ENCODE measurements around the gene AGAP3. TPM values are rescaled to one million over a fixed set of nuclear protein-coding genes. Genes with fewer than 3 reads are reported as not detected.

Gene AGAP3
- total RNA-seq, 4 donors from 2014 or later: 28.2 to 174 (median 53.2) TPM

DNA sequence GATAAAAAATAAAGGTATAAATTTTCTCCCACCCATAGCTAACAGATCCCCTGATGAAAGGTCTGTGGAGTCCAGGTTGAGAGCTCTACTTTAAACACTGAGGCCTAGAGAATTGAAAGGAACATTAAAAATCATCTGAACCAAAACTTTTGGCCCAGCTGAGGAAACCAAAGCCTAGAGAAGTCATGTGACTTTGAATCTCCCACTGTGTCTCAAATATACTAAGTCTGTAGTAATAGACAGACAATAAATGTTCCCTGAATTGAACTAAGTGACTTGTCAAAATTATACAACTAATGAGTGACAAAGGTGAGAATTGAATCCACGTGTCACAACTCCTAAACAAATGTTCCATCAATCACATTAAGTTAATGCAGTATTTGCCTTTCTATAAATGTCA lies 75.5 kb downstream of the AGAP3 start:
- TF ChIP-seq CTCF (IDR thresholded peaks at IDR 0.05) (no peak), POLR2A (IDR thresholded peaks at IDR 0.05) (no peak)
- DNase-seq: no peak
- H3K27me3 ChIP-seq: peaks cover 0 to 23% of the 10 kb centered on the region in 2 donors

DNA sequence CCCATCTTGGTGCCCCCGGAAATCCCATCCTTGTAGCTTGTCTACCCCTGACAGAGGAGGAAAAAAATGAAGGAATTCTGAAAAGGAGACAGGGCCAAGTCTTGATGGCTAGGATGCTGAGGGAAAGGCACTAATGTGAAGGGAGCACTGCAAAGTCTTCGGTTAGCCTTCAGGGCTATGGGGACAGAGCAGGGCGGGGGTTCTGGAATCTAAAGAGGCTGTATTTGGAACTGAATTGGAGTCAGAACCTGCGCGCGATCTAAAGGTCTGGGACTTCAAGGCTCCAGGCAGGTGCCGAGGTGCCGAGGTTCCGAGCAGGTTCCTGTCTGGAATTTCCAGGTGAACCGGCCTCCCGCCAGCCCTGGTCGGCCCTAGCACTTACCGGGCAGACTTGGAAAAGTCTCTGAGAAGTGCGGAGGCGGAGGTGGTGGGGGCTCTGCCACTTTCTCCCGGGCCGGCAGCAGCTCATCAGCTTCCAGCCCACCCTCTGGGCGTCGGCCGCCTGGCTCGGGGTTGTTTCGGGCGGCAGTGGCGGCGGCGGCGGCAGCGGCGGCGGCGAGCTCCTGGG lies 80.4 kb downstream of the AGAP3 start:
- TF ChIP-seq CTCF (IDR thresholded peaks at IDR 0.05) (no peak), POLR2A (IDR thresholded peaks at IDR 0.05) (no peak)
- H3K4me3 ChIP-seq: peak overlapping the region in 1 of 2 donors; percentile 34
- no peaks in the 10 kb centered on the region for H3K36me3 ChIP-seq
- H3K27me3 ChIP-seq: peaks cover 7 to 24% of the 10 kb centered on the region in 2 donors
- intact Hi-C loops (cut with DNase I; ENCODE audit: low total_unique reads): no loop called here
- DNase-seq: no peak
- peaks cover 0 to 15% of the 10 kb centered on the region in 2 donors for H3K4me1 ChIP-seq
- H3K27ac ChIP-seq: no peak overlapping the region
- H3K9me3 ChIP-seq: no peaks in the 10 kb centered on the region

More for the DNA sequence above, 75.5 kb downstream of the AGAP3 start:
- Histone ChIP-seq H3K4me1 (peaks cover 0 to under 1% of the 10 kb centered on the region in 2 donors), H3K27ac (no peak overlapping the region), H3K4me3 (no peak overlapping the region), H3K9me3 (no peaks in the 10 kb centered on the region), H3K36me3 (no peaks in the 10 kb centered on the region)
- intact Hi-C loops (cut with DNase I; ENCODE audit: low total_unique reads): no loop called here

- Histone ChIP-seq H3K27me3 (peaks cover 7 to 24% of the 10 kb centered on the region in 2 donors), H3K4me3 (peak within 1 kb of the TSS in 1 of 2 donors; percentile 34), H3K9me3 (no peaks in the 10 kb centered on the region), H3K36me3 (no peaks in the 10 kb centered on the region), H3K27ac (no peak within 1 kb of the TSS), H3K4me1 (peaks cover 0 to 15% of the 10 kb centered on the region in 2 donors)
- peak in 2 of 4 experiments; percentile 17 to 18 for TF ChIP-seq CTCF (IDR thresholded peaks at IDR 0.05)
- no peak for TF ChIP-seq POLR2A (IDR thresholded peaks at IDR 0.05)
- intact Hi-C loops (cut with DNase I; ENCODE audit: low total_unique reads): no loop called here
- DNase-seq: no peak
Measured at GRCh38 chr7:151167197-151167961, 81.1 kb downstream of the AGAP3 start, which contains the start of gene GBX1. TSS of gene GBX1 (minus strand) at chr7:151167694. CDS start at chr7:151167548, 146 bp downstream.

- no peak for DNase-seq
- intact Hi-C loops (cut with DNase I; ENCODE audit: low total_unique reads): no loop called here
Measured at GRCh38 chr7:151168003-151168786, 81.9 kb downstream of the AGAP3 start.

More at GRCh38 chr7:151168003-151168786, 81.9 kb downstream of the AGAP3 start:
- H3K4me3 ChIP-seq: peak overlapping the region in 1 of 2 donors; percentile 34
- H3K36me3 ChIP-seq: no peaks in the 10 kb centered on the region
- peaks cover 0 to 15% of the 10 kb centered on the region in 2 donors for H3K4me1 ChIP-seq
- H3K9me3 ChIP-seq: no peaks in the 10 kb centered on the region
- H3K27me3 ChIP-seq: peaks cover 7 to 24% of the 10 kb centered on the region in 2 donors
- H3K27ac ChIP-seq: no peak overlapping the region
- no peak for TF ChIP-seq POLR2A (IDR thresholded peaks at IDR 0.05)
- TF ChIP-seq CTCF (IDR thresholded peaks at IDR 0.05): peak in 3 of 4 experiments; percentile 15 to 51 (median 37)

Measured in uterus (tissue), 4 donors.